Measurements from ENCODE around the gene ADIPOR2.

The ADIPOR2 gene

DNA sequence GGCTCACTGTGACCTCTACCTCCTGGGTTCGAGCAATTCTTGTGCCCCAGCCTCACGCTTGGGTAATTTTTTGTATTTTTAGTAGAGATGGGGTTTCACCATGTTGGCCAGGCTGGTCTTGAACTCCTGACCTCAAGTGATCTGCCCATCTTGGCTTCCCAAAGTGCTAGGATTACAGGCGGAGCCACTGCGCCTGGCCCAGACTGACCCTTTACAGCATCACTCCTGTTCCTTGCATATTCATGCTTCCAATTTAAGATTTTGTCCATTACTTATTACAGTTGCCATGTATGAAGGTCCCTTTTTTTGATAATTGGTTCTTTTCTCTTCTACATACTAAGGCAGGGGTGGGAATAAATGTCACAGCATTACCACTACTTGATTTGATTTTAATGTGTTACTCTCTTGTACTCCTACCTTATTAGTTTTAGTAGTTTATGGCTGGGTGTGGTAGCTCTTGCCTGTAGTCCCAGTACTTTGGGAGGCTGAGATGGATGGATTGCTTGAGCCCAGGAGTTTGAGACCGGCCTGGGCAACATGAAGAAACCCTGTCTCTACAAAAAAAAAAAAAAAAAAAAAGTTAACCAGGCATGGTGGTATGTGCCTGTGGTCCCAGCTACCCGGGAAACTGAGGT is 46.9 kb downstream of the ADIPOR2 start:
- no peak for DNase-seq

DNA sequence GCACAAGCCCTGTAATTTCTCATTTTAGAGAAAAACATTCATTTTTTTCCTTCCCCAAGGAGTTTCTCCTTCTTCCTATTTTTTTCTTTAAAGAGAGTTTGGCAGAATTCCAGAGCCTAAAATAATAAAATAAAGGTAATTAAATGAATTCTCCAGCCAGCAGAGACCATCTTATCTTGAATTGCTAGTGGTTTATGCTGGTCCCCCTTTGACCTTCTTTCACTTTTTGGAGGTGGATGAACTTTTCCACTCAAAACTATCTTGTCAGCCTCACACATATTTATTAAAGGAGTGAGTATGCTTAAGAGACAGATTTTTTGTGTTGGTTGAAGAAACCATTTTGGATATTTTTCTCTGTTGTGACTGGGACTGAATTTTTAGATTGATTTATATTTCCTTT is 47.6 kb downstream of the ADIPOR2 start:
- no peak for DNase-seq

DNA sequence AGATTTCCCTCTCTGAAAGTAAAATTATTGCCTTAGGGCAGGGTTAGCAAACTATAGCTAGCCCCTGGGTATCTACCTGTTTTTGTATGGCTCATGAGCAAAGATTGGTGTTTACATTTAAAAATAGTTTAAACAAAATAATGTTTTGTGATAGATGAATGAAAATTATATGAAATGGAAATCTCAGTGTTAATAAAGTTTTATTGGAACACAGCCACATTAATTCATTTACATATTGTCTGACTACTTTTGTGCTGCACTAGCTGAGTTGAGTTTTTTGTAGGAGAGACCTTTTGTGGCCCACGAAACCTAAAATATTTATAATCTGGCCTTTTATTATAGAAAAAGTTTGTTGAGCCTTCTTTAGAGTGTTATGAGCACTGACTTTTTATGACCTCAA is 48.5 kb downstream of the ADIPOR2 start:
- no peak for DNase-seq

DNA sequence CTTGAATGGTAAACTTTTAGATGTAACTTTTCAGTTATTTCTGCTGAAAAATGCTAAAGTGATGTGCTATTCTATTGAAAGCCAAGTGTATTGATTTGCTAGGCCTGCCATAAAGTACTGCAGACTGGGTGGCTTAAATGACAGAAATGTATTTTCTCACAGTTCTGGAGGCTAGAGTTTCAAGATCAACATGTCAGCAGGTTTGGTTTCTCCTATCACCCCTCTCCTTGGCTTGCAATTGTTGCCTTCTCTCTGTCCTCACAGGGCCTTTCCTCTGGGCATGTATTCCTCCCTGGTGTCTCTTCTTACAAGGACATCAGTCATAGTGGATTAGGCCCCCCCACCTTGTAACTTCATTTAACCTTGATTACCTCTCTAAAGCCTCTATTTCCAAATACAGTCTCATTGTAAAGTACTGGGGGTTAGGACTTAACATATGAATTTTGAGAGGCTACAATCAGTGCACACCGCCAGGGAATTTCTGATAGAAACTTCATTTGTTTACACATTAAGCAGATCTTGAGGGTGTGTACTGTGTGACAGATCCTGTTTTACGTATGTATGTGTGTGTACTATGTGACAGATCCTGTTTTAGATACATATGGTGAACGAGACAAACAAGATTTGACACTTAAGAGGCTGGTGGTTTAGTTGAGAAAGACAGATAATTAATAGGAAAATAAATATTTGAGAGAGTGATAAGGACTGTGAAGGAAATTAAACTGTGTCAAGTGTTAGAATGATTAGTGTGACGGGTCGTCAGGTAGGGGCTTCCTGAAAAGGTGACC is 49.5 kb downstream of the ADIPOR2 start:
- no peak for DNase-seq

DNA sequence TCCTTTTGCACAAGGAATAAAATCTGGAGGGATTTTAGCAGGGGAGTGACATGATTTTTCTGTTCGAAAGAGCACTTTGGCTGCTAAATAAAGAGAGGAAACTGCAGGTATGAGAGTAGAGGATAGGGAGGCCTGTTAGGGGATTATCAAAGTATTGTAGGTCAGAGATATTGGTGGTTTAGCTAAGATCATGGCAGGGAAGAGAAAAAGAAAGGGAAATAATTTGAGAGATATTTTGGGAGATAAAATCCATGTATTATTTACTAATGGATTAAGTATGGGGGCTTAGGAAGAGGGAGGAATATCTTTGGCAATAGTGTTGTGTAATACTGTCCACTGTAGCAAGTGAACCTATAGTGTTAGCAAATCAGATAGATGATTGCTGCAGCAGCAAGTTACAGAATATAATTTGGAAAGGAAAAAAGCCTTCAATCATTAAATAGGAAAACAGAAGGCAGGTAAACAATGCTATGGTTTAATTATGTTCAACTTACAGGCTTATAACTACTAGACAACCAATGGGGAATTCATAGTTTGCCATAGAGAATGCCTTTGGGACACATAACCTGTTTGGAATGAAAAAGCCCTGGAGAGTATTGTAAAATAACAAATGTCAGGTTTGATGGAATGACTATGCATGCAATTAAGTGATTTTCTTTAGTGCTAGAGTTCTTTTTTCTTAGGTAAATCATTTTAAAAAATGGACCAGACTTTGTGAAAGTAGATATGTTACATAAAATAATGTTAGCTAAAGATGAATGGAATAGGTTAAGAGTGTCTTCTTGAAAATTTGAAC is 50.5 kb downstream of the ADIPOR2 start:
- DNase-seq = no peak

DNA sequence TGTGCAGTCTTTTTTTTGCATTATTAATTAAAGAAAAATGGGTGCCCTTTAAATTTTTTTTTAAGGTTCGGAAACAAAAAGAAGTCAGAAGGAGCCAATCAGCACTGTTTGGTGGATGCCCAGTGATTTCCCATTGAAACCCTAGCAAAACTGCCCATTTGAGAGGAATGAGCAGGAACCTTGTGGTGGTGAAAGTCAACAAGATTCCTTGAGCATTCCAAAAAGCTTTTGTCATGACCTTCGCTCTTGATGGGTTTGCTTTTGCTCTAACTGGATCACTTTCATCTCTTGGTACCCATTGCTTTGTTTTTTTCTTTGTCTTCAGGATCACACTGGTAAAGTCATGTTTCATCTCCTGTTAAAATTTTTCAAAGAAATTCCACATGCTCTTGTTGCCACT is 54.1 kb downstream of the ADIPOR2 start:
- no peak for DNase-seq

DNA sequence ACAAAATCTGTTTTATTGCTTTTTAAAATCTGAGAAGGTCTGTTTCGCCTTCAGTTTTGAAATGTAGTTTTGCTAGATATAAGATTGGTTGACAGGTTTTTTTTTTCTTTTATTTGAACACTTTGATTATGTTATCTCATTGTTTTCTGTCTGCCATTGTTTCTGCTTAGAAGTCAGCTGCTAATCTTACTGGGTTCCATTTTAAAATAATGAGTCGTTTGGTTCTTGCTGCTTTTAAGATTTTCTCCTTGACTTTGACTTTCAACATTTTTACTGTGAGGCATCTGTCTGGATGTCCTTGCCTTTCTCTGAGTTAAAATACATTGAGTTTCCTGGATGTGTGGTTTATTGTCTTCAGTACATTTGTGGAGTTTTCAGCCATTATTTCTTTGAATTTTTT is 56.7 kb downstream of the ADIPOR2 start:
- no peak for DNase-seq

DNA sequence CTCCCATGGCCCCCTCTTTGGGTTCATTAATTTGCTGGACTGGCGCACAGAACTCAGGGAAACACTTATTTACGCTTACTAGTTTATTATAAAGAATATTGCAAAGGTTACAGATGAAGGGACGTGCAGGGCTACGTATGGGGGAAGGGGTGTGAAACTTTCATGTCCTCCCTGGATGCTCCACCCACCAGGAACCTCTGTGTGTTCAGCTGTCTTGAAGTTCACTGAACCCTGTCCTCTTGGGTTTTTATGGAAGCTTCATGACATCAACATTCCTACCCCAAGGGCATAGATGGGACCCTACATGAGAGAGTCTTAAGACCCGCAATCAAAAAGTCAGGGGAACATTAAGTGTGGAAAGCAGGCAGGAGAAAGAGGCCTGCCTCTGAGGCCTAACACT is 58.1 kb downstream of the ADIPOR2 start:
- no peak for DNase-seq

DNA sequence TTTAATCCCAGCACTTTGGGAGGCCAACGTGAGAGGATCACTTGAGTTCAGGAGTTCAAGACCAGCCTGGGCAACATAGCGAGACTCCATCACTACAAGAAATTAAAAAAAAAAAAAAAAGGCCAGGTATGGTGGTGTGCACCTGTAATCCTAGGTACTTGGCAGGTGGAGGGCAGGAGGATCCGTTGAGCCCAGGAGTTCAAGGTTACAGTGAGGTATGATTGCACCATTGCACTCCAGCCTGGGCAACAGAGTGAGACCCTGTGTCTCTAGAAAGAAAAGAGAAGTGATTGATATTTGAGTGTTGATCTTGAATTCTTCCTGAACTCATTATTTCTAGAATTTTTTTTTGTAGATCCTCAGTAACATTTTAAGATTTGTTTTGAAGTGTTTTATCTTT is 59.4 kb downstream of the ADIPOR2 start:
- DNase-seq = no peak

DNA sequence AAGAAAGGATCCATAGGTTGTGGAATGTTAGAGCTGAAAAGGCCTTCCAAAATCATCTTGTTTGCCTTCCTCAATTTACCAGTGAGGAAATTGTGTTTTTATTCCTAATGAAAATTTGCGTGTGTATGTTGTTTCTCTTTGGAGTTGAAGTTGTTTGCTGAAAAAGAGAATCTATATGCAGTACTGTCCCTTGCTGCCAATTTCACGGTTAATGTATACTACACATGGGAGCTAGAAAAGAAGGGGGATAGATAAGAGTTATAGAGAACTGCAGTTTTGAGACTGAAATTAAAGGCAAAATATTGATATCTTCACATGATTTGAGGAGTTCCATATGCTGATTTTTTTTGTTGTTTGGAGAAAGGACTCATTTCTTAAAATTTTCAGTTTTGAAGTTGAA is 67.5 kb downstream of the ADIPOR2 start:
- DNase-seq = no peak

DNA sequence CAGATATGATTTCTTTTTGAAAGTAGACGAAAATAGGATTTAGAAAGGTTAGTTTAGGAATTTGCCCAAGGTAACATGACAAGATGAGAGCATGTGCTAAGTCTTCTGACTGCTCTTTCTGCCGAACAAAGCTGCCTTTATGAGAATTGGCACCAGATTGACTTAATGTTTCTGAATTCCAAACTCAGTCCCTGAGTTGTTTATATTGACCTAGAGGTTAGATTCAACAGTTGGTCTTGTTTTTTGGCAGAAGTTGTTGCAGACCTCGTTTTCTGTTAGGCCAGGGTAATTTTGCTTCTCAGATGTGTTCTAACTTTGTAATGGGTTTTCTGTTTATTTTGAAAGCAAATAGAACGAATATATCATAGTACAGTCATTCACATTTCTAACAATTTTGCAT is 68.0 kb downstream of the ADIPOR2 start:
- no peak for DNase-seq

DNA sequence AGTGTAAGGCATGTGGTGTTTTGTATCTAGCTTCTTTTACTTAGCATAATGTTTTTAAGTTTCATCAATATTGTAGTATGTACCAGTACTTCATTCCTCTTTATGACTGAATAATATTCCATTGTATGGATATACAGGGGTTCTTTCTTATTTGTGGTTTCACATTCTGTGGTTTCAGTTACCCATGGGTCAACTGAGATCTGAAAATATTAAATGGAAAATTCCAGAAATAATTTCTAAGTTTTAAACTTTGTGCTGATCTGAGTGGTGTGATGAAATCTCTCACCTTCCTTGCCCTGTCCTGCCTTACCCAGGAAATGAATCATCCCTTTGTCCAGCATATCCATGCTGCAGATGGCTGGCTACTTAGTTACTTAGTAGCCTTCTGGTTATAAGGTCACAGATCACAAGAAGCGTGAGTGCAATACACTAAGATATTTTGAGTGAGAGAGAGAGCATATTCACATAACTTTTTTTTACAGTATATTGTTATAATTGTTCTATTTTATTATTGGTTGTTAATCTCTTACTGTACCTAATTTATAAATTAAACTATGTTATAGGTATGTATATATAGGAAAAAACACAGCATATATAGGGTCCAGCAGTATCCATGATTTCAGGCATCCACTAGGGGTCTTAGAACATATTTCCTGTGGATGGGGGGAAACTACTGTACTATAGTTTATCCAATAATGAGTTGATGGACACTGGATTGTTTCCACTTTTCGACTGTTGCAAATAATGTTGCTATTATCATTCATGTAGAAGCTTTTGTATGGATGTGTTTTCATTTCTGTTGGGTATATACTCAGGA is 69.9 kb downstream of the ADIPOR2 start:
- DNase-seq = no peak

DNA sequence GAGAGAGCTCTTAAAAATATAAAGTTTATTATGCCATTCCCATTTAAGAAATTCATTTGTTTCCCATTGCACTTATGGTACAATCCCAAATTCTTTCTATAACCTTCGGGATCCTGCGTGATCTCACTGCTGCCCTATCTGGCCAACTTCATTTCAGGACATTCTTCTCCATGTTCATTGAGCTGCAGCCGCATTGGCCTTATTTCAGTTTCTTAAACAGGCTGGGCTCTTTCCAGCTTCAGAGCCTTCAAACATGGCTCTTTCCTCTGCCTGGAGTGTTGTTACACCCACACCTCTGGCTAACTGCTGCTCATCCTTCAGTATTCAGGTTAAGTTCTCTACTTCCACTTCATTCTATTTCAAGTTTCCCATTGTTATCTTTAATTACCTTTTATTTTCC is 71.0 kb downstream of the ADIPOR2 start:
- no peak for DNase-seq

DNA sequence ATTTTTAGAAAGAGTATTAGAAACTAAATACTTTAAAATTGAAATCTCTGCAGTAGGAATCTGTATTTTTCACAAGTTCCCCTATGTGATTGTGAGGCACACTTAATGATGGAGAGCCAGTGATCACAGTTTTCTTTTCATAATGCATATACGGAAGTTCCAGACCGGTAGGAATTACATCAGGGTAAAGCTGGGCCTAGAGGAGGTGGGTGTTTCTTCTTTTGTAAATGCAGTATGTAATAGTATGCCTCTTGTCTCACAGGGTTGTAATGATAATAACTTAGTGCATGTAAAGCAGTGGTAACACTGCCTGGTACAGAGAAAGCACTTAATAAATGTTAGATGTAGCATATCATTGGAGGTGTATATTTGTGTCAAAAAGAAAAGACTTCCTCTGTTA is 72.3 kb downstream of the ADIPOR2 start:
- no peak for DNase-seq

DNA sequence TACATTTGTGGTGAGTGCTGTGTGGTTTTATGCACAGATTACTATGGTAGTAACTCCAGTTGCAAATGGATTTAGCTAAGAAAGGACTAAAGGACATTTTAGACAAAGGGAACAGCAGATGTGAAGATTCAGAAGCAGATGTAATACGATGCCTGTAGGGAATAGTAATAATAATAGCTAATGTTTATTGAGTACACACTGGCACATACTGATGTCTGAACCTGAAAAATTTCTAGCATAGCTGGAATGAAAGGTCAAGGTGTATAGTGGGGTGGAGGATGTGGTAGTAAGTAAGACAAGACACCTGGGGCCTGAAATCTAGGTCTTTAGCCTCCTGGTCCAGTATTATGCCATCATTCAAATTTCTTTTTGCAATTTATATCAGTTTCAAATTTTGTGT is 75.2 kb downstream of the ADIPOR2 start:
- no peak for DNase-seq

DNA sequence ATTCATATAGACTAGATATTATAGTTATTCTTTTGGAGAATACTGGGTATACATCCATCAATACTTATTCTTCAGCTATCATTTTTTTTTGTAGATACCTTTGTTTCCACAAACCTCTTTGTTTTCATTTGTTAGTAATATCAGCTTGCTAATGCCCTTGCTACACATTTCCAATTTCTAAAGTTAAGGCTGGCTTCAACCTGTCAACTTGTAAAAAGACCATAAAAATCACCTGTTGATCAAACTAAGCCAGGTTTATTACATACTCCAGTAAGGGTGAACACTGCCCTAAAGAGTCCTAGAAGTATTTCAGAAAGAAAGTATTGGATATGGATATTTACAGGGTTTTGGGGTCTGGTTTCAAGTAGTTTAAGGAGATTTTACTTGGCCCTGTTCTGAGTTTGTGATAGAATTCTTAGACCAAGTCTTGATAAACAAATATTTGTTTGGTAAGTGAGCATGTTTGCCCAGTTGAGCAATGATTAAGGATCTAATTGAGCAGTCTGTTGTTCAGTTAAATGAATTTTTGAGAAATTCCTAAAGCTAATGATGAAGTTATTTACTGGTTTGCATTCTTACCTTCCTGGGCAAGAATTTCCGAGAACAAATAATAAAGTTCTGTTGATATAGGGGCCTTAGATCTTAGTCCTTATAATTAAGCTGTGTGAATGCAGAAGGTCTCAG is 76.7 kb downstream of the ADIPOR2 start:
- DNase-seq = no peak

DNA sequence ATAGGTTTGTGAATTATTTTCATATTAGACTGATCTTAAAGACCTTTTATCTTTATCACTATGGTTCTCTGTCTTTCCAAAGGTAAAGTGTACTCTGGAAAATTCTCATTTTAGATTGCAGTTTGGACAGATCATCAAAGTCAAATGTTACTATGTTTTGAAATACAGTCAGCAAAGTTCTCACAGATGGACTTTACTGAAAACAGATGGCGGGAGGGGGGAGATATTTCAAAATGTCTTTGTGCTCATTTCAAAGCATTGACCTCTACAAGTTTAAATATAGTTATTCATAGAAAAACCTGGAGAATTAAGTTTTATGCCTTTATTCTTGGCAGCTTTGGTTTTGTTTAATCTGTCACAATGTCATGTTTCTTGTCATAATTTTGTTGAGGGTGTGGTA is 77.7 kb downstream of the ADIPOR2 start:
- DNase-seq = no peak

DNA sequence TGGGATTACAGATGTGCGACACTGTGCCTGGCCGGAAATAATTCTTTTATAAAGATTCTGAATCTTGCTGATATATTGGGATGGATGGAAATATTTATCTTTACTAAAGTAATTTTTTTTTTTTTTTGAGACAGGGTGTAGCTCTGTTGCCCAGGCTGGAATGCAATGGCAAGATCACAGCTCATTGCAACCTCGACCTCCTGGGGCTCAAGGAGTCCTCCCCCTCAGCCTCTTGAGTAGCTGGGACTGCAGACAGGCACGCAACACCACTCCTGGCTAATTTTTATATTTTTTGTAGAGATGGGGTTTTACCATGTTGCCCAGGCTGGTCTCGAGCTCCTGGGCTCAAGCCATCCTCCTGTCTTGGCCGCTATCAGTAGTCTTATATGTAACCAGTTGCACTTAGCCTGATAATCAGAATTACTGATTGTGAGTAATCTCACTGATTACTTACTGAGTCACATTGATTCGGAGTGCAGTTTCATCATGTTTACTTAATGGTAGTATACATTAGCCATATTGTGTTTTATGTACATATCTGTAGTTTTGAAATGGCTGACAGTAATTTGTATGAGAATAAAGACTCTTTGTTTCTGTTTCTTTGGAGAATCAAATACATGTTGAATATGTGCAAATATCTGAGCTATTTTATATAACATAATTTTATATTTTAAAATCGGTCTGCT is 79.1 kb downstream of the ADIPOR2 start:
- no peak for DNase-seq

DNA sequence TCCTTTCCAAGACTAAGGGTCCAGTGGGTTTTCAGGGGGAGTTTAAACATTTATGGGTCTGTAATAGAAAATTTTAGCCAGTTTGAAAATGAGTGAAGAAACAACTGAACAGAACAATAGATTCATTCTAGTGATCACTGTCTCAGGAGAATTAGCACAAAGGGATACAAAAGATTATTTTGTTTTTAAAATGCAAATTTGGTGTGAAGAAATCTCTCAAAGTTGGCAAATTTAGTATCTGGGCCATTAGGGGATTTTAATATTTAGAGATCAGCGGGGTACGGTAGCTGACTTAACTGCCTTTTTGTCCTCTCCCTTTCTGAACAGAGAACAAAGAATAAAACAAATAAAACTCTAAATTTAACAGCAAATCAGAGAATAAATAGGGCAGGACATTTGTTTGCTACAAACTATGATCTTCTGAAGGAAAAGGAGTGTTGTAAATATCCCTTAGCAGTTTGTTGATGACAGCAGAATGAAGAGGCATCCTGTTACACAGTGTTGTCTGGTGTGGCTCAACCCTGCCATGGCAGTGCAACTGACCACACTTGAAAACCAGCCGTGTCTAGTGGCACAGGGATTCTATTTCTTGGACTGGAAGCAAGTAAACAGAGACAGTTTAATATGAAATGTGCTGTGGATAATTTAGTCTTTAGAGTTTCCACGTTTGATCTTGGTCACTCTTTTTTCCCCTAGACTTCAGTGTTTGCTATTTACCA is 83.2 kb downstream of the ADIPOR2 start:
- no peak for DNase-seq

DNA sequence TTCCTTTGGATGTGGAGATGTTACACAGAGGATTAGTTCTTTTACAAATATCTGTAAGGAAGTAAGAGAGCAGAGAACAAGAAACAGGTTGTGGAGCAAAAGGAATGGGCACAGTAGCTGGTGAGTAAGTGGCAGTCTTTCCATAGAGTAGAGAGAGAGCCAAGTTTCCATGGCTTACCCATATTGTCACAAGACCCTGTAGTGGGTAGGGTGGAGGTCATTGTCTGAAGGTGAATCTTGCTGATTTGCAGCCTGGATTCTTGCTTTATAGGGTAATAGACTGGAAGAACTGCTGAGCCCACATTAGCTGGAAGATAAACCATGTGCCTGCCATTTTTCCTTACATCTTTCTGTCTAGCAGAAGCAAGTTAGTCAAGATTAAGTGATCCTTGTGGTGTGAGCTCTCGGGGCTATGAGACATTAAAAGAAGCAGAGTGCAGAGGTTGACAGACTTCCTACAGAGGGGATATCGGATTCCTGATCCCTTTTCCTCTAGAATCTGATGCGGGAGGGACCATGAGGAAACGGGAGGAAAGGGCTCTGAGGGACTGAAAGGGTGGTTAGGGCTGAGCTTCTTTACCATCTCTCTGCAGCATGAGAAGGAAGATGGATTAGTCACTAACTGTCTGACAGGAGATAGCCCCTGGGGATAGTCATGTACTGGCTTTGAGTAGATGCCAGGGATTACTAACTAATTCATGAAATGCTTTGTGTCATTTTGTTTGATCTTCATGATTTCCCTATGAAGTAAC is 85.5 kb downstream of the ADIPOR2 start:
- DNase-seq = no peak

DNA sequence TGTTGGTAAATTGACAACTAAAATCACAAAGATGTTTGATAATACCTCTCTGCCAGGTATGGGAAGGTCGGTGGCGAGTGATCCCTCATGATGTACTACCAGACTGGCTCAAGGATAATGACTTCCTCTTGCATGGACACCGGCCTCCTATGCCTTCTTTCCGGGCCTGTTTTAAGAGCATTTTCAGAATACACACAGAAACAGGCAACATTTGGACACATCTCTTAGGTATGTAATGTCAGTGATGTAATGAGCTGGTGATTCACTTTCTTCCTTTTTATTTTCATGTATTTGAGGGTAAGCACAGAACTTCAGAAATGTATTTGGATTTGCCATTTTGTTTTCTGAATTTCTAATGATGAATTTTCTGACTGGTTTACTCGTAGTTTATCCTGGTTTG is 86.9 kb downstream of the ADIPOR2 start:
- no peak for DNase-seq
